ENCODE results near the gene EPC2.

EPC2 gene

DNA sequence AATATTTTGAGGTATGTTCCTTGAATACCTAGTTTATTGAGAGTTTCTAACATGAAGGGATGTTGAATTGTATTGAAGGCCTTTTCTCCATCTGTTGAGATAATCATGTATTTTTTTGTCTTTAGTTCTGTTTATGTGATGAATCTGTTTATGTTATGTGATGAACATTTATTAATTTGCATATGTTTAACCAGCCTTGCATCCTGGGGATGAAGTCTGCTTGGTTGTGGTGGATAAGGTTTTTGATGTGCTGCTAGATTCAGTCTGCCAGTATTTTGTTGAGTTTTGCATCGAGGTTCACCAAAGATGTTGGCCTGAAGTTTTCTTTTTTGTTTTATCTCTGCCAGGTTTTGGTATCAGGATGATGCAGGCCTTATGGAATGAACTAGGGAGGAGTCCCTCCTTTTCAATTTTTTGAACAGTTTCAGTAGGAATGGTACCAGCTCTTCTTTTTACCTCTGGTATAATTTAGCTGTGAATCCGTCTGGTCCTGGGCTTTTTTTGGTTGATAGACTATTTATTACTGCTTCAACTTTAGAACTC lies 71.9 kb downstream of the EPC2 start:
- H3K4me3 ChIP-seq (ENCODE audit: low read length): no peak overlapping the region
- no peak for TF ChIP-seq ZNF274 (IDR thresholded peaks at IDR 0.05; ENCODE audit: low read depth, low read length)

DNA sequence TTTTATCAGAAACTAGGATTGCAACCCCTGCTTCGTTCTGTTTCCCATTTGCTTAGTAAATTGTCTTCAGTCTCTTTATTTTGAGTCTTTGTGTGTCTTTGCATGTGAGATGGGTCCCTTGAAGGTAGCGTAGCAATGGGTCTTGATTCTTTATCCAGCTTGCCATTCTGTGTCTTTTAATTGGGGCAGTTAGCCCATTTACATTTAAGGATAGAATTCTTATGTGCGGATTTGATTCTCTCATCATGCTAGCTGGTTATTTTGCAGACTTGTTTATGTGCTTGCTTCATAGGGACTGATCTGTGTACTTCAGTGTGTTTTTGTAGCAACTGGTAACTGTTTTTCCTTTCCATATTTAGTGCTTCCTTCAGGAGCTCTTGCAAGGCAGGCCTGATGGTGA lies 73.5 kb downstream of the EPC2 start:
- no peak overlapping the region for H3K4me3 ChIP-seq (ENCODE audit: low read length)
- TF ChIP-seq ZNF274 (IDR thresholded peaks at IDR 0.05; ENCODE audit: low read depth, low read length): no peak

DNA sequence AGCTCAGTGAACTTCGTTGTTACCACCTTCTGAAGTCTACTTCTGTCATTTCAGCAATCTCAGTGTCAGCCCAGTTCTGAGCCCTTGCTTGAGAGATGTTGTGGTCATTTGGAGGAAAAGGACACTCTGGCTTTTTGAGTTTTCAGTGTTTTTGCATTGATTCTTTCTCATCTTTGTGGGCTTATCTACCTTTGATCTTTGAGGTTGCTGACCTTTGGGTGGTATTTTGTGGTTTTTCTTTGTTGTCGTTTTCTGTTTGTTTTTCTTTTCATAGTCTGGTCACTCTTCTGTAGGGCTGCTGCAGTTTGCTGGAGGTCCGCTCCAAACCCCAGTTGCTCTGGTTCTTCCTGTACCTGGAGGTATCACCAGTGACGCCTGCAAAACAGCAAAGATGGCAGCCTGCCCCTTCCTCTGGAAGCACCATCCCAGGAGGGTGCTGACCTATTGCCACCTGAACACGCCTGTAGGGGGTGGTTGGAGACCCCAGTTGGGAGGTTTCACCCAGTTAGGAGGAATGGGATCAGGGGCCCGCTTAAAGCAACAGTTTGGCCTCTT lies 74.7 kb downstream of the EPC2 start:
- TF ChIP-seq ZNF274 (IDR thresholded peaks at IDR 0.05; ENCODE audit: low read depth, low read length): no peak

DNA sequence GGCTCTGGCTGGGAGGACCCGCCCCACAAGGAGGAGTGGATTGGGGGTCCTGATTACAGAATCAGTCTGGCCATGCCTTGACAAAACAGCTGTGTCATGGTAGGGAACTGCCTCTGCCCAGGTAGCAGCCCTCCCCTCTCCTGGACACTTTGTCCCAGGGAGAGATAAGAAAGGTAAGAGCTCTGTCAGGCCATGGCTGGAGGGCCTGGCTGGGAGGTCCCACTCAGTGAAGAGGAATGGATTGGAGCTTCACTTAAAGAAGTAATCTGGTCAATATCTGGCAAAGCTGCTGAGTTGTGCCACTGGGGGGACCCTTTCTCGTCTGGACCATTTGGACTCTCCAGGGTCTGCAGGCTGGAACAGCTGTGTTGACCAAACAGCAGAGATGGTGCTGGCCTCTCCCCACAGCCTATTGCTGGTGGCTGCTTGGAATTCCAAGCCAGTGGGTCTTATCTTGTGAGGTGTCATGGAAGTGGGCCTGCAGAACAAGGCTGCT lies 75.4 kb downstream of the EPC2 start:
- no peak for TF ChIP-seq ZNF274 (IDR thresholded peaks at IDR 0.05; ENCODE audit: low read depth, low read length)
- no peak overlapping the region for H3K4me3 ChIP-seq (ENCODE audit: low read length)

More for the DNA sequence above, 74.7 kb downstream of the EPC2 start:
- H3K4me3 ChIP-seq (ENCODE audit: low read length): no peak overlapping the region

DNA sequence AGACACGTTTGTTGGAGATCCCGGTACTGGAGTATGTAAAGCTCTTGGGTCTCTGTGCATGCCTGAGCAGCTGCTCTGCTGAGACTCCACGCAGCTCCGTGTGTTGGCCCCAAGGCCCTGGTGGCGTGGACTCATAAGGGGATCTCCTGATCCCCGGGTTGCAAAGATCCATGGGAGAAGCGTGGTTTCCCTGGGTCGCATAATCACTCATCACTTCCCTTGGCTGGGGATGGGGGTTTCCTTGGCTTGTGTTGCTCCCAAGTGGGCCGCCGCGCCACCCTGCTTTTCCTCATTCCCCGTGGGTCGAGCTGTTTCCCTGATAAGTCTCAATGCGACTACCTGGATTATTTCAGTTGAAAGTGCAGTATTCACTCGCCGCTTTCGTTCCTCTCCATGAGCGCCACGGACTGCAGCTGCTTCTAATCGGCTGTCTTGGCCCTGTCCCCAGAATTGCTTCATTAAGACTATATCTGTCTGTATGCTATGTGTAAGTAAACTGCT lies 76.0 kb downstream of the EPC2 start:
- TF ChIP-seq ZNF274 (IDR thresholded peaks at IDR 0.05; ENCODE audit: low read depth, low read length): no peak
- no peak overlapping the region for H3K4me3 ChIP-seq (ENCODE audit: low read length)

DNA sequence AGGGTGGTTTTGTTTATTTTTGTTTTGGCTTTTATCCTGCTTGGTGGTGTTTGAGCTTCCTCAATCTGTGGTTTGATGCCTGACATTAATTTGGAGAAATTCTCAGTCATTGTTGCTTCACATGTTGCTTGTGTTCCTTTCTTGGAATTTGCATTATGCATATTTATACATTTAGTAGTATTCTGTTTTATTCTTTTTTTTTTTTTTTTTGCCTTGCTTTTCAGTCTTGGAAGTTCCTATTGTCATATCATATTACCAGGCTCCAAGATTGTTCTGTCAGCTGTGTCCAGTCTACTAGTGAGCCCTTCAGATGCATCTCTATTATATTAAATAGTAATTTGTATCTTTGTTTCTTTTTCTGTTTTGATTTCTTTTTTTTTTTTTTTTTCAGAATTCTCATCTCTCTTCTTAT lies 77.0 kb downstream of the EPC2 start:
- no peak for TF ChIP-seq ZNF274 (IDR thresholded peaks at IDR 0.05; ENCODE audit: low read depth, low read length)
- H3K4me3 ChIP-seq (ENCODE audit: low read length): no peak overlapping the region

DNA sequence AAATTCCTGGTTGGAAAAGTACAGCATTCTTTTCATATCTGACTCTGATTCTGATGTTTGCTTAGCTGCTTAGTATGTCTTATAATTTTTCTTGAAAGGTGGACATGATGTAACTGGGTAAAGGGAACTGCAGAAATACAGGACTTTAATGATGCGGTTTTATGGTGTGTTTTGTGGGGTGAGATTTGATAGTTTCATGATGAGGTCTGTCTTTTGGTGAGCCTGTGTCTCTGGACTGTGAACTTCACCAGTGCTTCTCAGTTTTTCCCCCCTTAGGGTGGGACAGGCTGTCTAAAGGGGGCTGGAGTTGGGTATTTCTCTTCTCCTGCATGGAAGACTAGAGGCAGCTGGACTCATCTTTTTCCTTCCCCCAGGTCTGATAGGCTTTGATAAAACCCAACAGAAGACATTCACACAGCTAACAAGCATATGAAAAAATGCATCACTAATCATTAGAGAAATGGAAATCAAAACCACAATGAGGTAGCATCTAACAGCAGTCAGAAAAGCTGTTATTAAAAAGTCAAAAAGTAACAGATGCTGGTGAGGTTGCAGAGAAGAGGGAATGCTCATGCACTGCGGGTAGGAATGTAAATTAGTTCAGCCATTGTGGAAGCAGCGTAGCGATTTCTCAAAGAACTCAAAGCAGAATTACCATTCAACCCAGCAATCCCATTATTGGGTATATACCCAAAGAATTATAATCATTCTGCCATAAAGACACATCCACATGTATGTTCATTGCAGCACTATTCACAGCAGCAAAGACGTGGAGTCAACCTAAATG lies 77.6 kb downstream of the EPC2 start:
- no peak for TF ChIP-seq ZNF274 (IDR thresholded peaks at IDR 0.05; ENCODE audit: low read depth, low read length)
- no peak overlapping the region for H3K4me3 ChIP-seq (ENCODE audit: low read length)

DNA sequence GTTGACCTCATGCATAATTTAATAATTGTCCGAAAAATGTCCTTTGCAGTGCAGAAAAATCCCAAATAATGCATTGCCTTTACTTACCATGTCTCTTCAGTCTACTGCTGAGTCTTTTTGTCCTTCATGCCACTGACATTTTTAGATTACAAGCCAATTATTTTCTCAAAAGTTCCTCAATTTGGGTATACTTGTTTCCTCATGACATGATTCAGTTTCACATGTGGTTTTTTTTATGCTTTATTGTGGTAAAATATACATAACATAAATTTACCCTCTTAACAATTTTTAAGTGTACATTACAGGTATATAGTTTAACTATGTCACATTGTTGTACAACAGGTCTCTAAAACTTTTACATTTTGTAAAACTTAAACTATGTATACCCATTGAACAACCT lies 81.0 kb downstream of the EPC2 start:
- no peak overlapping the region for H3K4me3 ChIP-seq (ENCODE audit: low read length)
- TF ChIP-seq ZNF274 (IDR thresholded peaks at IDR 0.05; ENCODE audit: low read depth, low read length): no peak

DNA sequence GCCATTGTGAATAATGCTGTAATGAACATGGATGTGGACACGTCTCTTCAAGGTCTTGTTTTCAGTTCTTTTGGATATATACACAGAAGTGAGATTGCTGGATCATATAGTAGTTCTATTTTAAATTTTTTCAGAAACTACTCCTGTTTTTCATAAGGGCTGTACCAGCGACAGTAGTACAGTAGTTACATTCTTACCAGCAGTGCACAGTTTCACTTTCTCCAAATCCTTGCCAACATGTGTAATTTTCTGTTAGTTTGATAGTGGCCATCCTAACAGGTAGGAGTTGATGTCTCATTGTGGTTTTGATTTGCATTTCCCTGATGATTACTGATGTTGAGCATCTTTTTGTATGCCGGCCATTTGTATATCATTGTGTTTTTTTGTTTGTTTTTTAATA lies 81.7 kb downstream of the EPC2 start:
- H3K4me3 ChIP-seq (ENCODE audit: low read length): no peak overlapping the region
- no peak for TF ChIP-seq ZNF274 (IDR thresholded peaks at IDR 0.05; ENCODE audit: low read depth, low read length)

DNA sequence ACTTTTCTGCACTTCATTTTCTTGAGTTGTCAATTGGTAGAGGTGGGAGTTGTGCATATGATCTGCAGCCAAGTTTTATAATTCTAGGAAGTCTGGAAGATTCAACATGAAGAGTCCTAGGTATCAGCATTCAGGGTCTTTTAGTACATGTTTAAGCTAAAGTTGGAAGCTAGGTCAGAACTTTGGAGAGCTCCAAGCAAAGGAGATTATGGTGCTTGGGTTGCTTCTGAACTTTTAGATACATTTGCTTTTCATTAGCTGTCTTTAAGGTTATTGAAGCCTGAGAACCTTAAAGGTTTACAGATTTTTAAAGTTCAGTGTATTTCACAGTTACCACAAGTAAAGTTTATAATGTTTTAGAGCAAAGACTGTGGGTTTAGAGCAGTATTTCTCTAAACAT lies 85.5 kb downstream of the EPC2 start:
- no peak for TF ChIP-seq ZNF274 (IDR thresholded peaks at IDR 0.05; ENCODE audit: low read depth, low read length)
- H3K4me3 ChIP-seq (ENCODE audit: low read length): no peak overlapping the region

DNA sequence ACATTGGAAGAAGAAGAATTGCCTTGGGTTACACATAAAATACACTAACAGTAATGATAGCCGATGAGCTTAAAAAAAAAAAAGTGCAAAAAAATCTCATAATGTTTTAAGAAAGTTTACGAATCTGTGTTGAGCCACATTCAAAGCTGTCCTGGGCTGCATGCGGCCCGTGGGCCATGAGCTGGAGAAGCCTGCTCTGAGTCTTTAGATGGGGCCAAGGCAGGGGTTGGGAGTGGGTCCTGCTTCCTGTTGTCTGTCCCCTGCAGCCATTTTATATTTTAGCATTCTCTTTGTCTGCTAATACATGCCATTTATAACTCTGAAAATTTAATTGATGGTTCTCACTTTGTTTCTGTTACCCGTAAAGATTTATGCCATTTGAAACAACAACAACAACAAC lies 93.2 kb downstream of the EPC2 start:
- TF ChIP-seq ZNF274 (IDR thresholded peaks at IDR 0.05; ENCODE audit: low read depth, low read length): no peak

DNA sequence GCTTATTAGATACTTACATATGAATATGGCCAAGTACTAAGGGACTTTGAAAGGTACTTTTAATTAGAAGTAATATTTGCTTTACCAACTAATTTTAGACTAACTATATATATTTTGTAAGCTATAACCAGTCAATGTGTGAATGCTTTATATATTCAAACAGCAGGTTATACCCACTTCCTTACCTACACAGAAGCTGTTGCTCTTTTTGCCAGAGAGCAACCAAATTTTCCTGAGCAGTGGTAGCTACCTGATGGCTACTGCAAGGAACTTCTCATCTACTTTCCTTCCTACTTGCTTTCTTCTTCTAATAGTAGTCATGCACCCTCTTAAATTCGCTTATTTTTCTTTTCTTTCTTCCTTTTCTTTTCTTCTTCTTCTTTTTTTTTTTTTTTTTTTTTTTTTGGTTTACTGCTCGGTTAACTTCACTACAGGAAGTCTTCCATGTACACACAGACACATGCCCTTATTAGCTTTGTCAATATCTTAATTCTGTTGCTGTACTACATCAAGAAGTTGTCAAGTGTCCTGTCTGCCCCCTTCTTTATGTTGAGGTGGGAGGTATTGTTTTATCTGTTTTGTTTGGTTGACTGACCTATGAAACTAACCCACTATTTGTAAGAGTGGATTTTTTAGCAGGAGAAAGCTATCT lies 95.0 kb downstream of the EPC2 start:
- no peak overlapping the region for H3K4me3 ChIP-seq (ENCODE audit: low read length)
- no peak for TF ChIP-seq ZNF274 (IDR thresholded peaks at IDR 0.05; ENCODE audit: low read depth, low read length)

More for the DNA sequence above, 93.2 kb downstream of the EPC2 start:
- H3K4me3 ChIP-seq (ENCODE audit: low read length): no peak overlapping the region

DNA sequence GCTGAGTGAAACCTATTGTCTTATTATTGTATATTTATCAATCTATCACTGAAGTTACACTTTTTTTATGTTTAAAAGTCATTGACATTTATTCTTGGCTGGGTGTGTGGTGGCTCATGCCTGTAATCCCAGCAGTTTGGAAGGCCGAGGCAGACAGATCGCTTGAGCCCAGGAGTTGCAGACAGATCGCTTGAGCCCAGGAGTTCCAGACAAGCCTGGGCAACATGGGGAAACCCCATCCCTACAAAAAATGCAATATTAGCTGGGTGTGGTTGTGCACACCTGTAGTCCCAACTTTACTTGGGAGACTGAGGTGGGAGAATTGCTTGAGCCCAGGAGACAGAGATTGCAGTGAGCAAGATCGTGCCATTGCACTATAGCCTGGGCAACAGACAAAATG lies 97.8 kb downstream of the EPC2 start:
- TF ChIP-seq ZNF274 (IDR thresholded peaks at IDR 0.05; ENCODE audit: low read depth, low read length): no peak
- no peak overlapping the region for H3K4me3 ChIP-seq (ENCODE audit: low read length)

DNA sequence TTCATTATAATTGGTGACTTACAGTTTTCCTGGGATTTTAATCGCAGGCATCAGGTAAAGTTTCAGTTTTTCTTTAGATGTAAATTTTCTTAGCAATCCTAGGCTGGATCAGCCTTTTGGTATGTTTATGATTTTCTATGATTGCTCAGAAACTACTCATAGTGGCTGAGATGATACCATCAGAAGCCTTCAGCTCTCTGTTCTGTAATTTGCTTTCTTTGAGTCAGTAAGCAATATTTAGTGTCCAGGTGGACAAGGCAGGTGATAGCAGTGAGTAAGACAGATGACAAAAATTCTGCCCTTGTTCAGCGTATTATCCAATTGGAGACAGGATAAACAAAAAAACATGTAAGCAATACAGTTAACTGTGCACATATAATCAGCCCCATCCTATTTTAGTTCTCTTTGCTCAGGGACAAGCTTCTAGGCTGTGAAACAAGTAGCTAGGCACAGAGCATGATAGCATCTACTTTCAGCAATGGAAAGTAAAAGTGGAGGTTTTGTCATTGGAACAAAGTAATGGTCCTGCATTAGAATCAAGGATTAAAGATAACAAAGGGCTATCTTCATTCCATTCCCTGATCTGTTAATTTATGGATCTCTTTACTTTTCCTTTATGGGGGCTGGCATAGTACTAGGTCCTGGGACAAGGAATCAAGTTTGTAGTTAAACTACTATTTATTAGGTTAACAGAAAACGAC lies 100.8 kb downstream of the EPC2 start:
- no peak overlapping the region for H3K4me3 ChIP-seq (ENCODE audit: low read length)
- TF ChIP-seq ZNF274 (IDR thresholded peaks at IDR 0.05; ENCODE audit: low read depth, low read length): no peak

Data from GM08714 (cell line).